ENCODE results near the gene TTC16. TPM values are rescaled to one million over a fixed set of nuclear protein-coding genes. Genes with fewer than 3 reads are reported as not detected.

The TTC16 gene
- total RNA-seq, 1 experiment from 2014 or later, result not detected

GRCh38 chr9:127712867-127713266 lies 3.0 kb upstream of the TTC16 start:
- H3K18ac ChIP-seq (ENCODE audit: insufficient read length, low read depth, low read length), result no peak overlapping the region
- Mint-ChIP-seq H3K4me1 (peaks cover 24 to 34% of the 10 kb centered on the region in 2 experiments), H3K36me3 (ENCODE audit: insufficient read depth in 1 of 3, low read depth in 3 of 3) (no peaks in the 10 kb centered on the region; a peak in 1 of 7 replicates), H3K27me3 (ENCODE audit: low read depth) (peaks cover 10% of the 10 kb centered on the region), H3K4me3 (no peak overlapping the region), H3K9me3 (peaks cover 0 to 2% of the 10 kb centered on the region in 2 experiments; a peak in 1 of 5 replicates), H3K27ac (no peak overlapping the region)
- H3K9ac ChIP-seq (ENCODE audit: extremely low read depth, insufficient read length, low read length), result no peak overlapping the region
- H2AFZ ChIP-seq (ENCODE audit: low read length), result no peak overlapping the region
- no peak overlapping the region for H4K91ac ChIP-seq (ENCODE audit: insufficient read length, low read depth, low read length)
- H3K27ac ChIP-seq (ENCODE audit: insufficient read length, low read depth, low read length), result no peak overlapping the region
- H3K23me2 ChIP-seq (ENCODE audit: insufficient read length, low read depth, low read length, poor library complexity, severe bottlenecking), result peaks cover 13% of the 10 kb centered on the region
- TF ChIP-seq CTCF (conservative IDR thresholded peaks at IDR 0.05), result no peak
- no peaks in the 10 kb centered on the region for H3K27me3 ChIP-seq (ENCODE audit: insufficient read depth, low read length)
- H3K79me1 ChIP-seq (ENCODE audit: insufficient read depth, low read depth, low read length, poor library complexity, severe bottlenecking), result no peaks in the 10 kb centered on the region
- H4K20me1 ChIP-seq (ENCODE audit: control insufficient read depth, insufficient read depth, insufficient read length), result no peaks in the 10 kb centered on the region
- no peaks in the 10 kb centered on the region; the same call in 1 of the 2 replicates for H3K4me1 ChIP-seq (ENCODE audit: insufficient read depth, low read length)
- no peak overlapping the region for H3K4me2 ChIP-seq (ENCODE audit: insufficient read depth, insufficient read length, low read length)
- no peak overlapping the region for H3K23ac ChIP-seq (ENCODE audit: insufficient read length, low read depth, low read length)
- no peak overlapping the region for H4K8ac ChIP-seq (replicated peaks; ENCODE audit: insufficient read length, low read depth, low read length)
- H2BK12ac ChIP-seq (ENCODE audit: insufficient read length, low read depth, low read length), result no peak overlapping the region
- no peaks in the 10 kb centered on the region for H3K79me2 ChIP-seq (ENCODE audit: insufficient read depth, low read length)
- H2AK5ac ChIP-seq (ENCODE audit: insufficient read length, low read length), result no peak overlapping the region
- no peak overlapping the region for H3T11ph ChIP-seq (ENCODE audit: low read length)
- H3K4ac ChIP-seq (ENCODE audit: low read depth, low read length), result no peak overlapping the region
- H3K9me3 ChIP-seq (ENCODE audit: control insufficient read depth, low read depth, low read length), result no peaks in the 10 kb centered on the region
- H4K5ac ChIP-seq (ENCODE audit: insufficient read length, low read depth, low read length), result no peak overlapping the region
- H2BK20ac ChIP-seq (ENCODE audit: low read depth, low read length, poor library complexity, severe bottlenecking), result no peak overlapping the region
- WGBS (ENCODE audit: extremely low coverage, insufficient read length, low lambda C conversion rate), result no CpG with 5 or more reads among the region's 10 CpGs
- DNase-seq, result no peak
- H3K14ac ChIP-seq (ENCODE audit: insufficient read depth, low read length), result no peak overlapping the region
- no peak overlapping the region for H2BK5ac ChIP-seq (ENCODE audit: insufficient read length, low read length)
- no peak overlapping the region for H2BK15ac ChIP-seq (ENCODE audit: low read depth, low read length)
- H3K56ac ChIP-seq (ENCODE audit: insufficient read length, low read depth, low read length), result no peak overlapping the region
- H2BK120ac ChIP-seq (ENCODE audit: low read depth, low read length, poor library complexity, severe bottlenecking), result no peak overlapping the region
